Loucy (cell line): ENCODE data around the gene C12orf60.

Experiments used
- CTCF ChIP-seq: fragments of 200-600 bp; sonication (generic); conservative IDR thresholded peaks from 2 replicates; pipeline ENCODE4 v1.5.1; 2014; ENCODE audit warnings: mild to moderate bottlenecking, antibody characterized with exemption, low read length
- EZH2phosphoT487 ChIP-seq: fragments of 200-600 bp; IDR thresholded peaks from 2 replicates; pipeline ENCODE4 v1.6.1; 2018; ENCODE audit warnings: antibody characterized with exemption, mild to moderate bottlenecking, moderate library complexity, borderline replicate concordance

GRCh38 chr12:14833952-14834351 is 30.5 kb downstream of the C12orf60 start:
- TF ChIP-seq CTCF (no peak), EZH2phosphoT487 (no peak)
